ENCODE measurements around the gene HOXC9. TPM values are rescaled to one million over a fixed set of nuclear protein-coding genes. Genes with fewer than 3 reads are reported as not detected.

Gene HOXC9
- total and polyA plus RNA-seq, 2 experiments from 2014 or later = not detected

- no peak overlapping the region for H3K27ac ChIP-seq
- no peaks in the 10 kb centered on the region for H3K36me3 ChIP-seq
- no peak for TF ChIP-seq CTCF (IDR thresholded peaks at IDR 0.05; ENCODE audit: low read depth, low read length)
- H3K4me1 ChIP-seq (ENCODE audit: low read depth) = peaks cover 4% of the 10 kb centered on the region
- no peak for DNase-seq (ENCODE audit: low read depth in 1 of 2, low spot score in 1 of 2)
- H3K4me3 ChIP-seq = no peak overlapping the region
- peaks cover 100% of the 10 kb centered on the region for H3K27me3 ChIP-seq
- no peaks in the 10 kb centered on the region for H3K9me3 ChIP-seq (ENCODE audit: low read depth)
Observed at GRCh38 chr12:53973236-53974042, 26.5 kb upstream of the HOXC9 start.

- Histone ChIP-seq H3K27me3 (peaks cover 100% of the 10 kb centered on the region), H3K9me3 (ENCODE audit: low read depth) (no peaks in the 10 kb centered on the region), H3K36me3 (no peaks in the 10 kb centered on the region), H3K4me1 (ENCODE audit: low read depth) (peaks cover 4% of the 10 kb centered on the region), H3K4me3 (no peak within 1 kb of the TSS), H3K27ac (no peak within 1 kb of the TSS)
- no peak for TF ChIP-seq CTCF (IDR thresholded peaks at IDR 0.05; ENCODE audit: low read depth, low read length)
- DNase-seq (ENCODE audit: low read depth in 1 of 2, low spot score in 1 of 2) = no peak
Observed at GRCh38 chr12:53974084-53975063, 25.6 kb upstream of the HOXC9 start, which contains the start of gene HOTAIR. HOTAIR (minus strand) TSS chr12:53974954.

- Histone ChIP-seq H3K4me1 (ENCODE audit: low read depth) (peaks cover 4% of the 10 kb centered on the region), H3K9me3 (ENCODE audit: low read depth) (no peaks in the 10 kb centered on the region), H3K27ac (no peak overlapping the region), H3K27me3 (peaks cover 100% of the 10 kb centered on the region), H3K4me3 (no peak overlapping the region), H3K36me3 (no peaks in the 10 kb centered on the region)
- TF ChIP-seq CTCF (IDR thresholded peaks at IDR 0.05; ENCODE audit: low read depth, low read length) = no peak
- DNase-seq (ENCODE audit: low read depth in 1 of 2, low spot score in 1 of 2) = no peak
Observed at GRCh38 chr12:53975064-53975471, 24.9 kb upstream of the HOXC9 start.

- no peaks in the 10 kb centered on the region for H3K9me3 ChIP-seq (ENCODE audit: low read depth)
- no peaks in the 10 kb centered on the region for H3K36me3 ChIP-seq
- H3K4me3 ChIP-seq = no peak overlapping the region
- TF ChIP-seq CTCF (IDR thresholded peaks at IDR 0.05; ENCODE audit: low read depth, low read length) = no peak
- peaks cover 4% of the 10 kb centered on the region for H3K4me1 ChIP-seq (ENCODE audit: low read depth)
- peaks cover 100% of the 10 kb centered on the region for H3K27me3 ChIP-seq
- DNase-seq (ENCODE audit: low read depth in 1 of 2, low spot score in 1 of 2) = no peak
- no peak overlapping the region for H3K27ac ChIP-seq
Observed at GRCh38 chr12:53975479-53976152, 24.3 kb upstream of the HOXC9 start.

GRCh38 chr12:53976172-53976822 is 23.7 kb upstream of the HOXC9 start:
- Histone ChIP-seq H3K9me3 (ENCODE audit: low read depth) (no peaks in the 10 kb centered on the region), H3K4me3 (no peak overlapping the region), H3K27ac (no peak overlapping the region), H3K4me1 (ENCODE audit: low read depth) (peaks cover 4% of the 10 kb centered on the region), H3K27me3 (peaks cover 100% of the 10 kb centered on the region), H3K36me3 (no peaks in the 10 kb centered on the region)
- no peak for TF ChIP-seq CTCF (IDR thresholded peaks at IDR 0.05; ENCODE audit: low read depth, low read length)
- no peak for DNase-seq (ENCODE audit: low read depth in 1 of 2, low spot score in 1 of 2)

Data from cardiac muscle cell (in vitro differentiated cells and primary cell).